GM21447 (cell line): ENCODE data around the gene TAOK1.

Experiments
- ATAC-seq: cut with Tn5 transposase; IDR thresholded peaks from one replicate; pipeline ENCODE4 v1.9.1; 2021; ENCODE audit not compliant: unreplicated experiment

The TAOK1 gene

DNA sequence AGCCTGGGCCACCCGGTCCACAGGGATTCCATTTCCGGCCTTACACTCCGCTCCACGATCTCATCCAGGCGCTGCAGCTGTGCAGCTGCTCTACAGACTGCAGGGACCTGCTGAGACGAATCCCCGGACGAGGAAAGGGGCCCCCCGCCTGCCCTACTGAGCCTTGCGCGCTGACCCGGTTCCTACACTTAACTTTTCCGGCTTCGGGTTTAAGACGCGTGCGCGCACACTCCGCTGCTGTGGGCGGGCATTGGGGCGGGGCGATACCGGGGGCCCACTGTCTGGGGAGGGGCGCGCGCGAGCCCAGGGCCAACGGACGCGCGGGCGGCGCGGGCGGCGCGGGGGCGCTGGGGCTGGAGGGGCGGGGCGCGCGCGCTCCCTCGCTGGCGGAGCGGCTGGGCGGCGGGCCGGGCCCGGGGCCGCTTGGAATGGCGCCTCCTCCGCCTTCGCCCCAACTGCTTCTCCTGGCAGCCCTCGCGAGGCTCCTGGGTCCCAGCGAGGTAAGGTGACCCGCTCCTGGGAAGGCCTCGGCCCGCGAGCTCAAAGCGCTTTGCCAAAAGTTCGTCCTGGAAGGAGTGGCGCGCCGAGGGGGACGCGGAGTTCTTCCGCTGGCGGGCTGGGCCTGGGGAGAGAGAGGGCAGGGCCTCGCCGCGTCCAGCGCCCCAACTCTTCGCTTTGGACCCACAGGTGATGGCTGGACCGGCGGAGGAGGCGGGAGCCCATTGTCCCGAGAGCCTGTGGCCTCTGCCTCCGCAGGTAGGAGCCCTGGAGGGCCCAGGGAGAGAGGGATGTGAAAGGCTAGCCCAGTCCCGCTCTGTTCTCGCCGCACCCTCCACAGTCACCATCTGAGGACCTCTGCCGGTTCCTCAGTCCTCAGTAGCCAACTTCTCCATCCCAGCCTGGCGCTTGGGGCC, 178.4 kb downstream of the TAOK1 start, which contains the start of gene TP53I13:
TSS of gene TP53I13 (plus strand) at position 371 of the 914 bp plus-strand sequence. CDS start at position 429, 58 bp downstream.
- ATAC-seq: peak; percentile 47

DNA sequence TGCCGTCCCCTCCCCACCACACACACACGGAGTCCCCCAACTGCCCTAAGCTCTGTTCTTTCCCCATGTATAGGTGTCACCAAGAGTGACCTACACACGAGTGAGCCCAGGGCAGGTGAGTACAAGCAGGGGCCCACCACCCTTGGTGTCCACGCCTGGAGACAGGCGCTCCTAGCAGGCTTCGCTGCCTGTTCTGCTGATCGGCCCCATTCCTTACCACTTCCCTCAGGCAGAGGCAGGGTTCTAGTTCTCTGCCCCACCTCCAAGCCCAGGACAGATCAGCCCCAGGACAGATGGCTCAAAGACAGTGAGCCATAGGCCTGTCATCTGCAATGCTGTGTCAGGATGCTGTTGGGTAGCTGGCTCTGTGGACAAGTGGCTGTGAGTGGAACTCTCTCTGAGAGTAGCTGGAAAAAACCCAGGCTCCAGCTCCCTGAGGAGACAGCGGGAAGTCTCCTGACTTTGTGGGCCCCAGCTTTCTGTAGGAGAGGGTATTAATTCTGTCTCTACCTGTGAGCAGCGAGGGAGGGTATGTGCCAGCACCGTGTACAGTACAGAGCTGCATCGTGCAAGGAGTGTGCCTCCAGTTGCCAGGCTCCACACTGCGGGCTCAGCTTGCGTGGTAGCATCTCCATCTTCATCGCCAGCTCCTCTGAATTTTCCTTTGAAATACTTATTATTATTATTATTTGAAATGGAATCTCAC, 179.2 kb downstream of the TAOK1 start:
- no peak for ATAC-seq

DNA sequence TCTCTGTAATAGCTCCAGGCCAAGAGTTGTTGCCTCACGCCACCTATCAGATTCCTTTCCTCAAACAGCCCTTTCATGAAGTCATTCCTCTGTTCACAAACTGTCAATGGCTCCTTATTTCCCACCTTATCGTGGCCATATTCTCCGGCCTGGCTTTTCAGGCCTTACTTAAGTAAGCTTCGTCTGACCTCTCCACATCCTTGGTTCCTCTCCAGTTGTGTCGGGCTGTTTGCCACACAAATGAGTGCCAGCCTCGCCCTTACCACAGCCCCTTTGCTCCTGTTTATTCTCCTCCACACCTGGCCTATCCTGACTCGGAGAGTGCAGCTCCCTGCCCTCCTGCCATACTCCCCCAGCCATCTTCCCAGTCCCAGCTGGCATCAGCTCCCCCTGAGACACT, 180.4 kb downstream of the TAOK1 start:
- no peak for ATAC-seq

DNA sequence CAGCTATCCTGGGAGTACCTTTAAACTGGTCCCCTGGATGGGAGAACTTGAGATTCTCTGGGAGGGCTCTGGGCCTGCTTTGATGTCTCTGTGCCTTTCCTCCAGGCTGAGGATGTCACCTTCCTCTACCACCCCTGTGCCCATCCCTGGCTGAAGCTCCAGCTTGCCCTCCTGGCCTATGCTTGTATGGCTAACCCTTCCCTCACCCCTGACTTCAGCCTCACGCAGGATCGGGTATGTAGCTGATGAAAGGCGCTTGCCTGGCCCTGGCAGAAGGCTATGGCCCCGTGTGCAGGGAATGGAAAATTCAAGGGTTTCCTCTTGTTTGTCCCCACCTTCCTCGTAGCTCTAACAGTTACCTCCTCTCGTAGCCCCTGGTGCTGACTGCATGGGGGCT, 181.3 kb downstream of the TAOK1 start:
- no peak for ATAC-seq

DNA sequence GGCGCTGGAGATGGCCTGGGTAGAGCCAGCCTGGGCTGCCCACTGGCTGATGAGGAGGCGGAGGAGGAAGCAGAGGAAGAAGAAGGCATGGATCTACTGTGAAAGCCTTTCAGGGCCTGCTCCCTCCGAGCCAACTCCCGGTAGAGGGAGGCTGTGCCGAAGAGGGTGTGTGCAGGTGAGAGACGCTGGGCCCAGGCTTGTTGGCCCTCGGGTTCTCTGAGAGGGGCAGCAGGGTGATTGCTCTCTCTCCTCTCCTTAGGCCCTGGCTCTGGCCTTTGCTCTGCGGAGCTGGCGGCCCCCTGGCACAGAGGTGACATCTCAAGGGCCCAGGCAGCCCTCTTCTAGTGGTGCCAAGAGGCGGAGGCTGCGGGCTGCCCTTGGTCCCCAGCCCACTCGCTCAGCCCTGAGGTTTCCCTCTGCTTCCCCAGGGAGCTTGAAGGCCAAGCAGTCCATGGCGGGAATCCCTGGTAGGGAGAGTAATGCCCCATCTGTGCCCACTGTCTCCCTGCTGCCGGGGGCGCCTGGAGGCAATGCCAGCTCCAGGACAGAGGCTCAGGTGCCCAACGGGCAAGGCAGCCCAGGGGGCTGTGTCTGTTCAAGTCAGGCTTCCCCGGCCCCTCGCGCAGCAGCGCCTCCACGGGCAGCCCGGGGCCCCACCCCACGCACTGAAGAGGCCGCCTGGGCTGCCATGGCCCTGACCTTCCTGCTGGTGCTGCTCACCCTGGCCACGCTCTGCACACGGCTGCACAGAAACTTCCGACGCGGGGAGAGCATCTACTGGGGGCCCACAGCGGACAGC, 181.9 kb downstream of the TAOK1 start:
- no peak for ATAC-seq

DNA sequence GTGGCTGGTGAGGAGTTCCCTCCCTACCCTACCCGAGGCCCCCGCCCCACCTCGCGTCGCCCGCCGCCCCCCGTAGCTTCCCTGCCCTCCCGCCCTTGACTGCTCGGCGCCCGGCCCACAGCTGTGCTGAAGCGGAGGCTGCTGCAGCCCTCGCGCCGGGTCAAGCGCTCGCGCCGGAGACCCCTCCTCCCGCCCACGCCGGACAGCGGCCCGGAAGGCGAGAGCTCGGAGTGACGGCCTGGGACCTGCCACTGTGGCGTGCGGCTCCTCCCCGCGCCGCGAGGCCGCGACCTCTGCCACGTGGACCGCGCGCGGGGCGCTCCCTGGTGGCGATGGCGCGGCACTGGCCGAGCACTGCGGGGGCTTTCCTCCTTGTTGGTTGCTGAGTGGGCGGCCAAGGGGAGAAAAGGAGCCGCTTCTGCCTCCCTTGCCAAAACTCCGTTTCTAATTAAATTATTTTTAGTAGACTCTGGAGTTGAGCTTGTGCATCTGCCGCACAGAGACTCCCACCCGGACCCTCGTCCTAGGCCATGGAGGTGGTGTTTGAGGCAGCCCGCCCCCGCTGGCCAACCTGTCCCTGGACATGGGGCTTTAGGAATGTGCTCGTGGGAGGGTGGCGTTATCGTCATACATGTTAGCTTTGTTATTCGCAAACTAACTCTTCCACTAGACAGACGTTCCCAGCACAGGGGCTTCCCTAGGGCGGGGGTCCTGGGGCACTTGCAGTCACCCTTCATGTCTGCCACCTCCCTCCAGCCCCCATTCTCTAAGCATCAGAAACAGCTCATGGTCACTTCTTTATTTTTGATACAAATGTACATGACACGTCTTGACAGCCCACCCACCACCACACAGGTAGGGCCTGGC, 182.8 kb downstream of the TAOK1 start:
- ATAC-seq: no peak

DNA sequence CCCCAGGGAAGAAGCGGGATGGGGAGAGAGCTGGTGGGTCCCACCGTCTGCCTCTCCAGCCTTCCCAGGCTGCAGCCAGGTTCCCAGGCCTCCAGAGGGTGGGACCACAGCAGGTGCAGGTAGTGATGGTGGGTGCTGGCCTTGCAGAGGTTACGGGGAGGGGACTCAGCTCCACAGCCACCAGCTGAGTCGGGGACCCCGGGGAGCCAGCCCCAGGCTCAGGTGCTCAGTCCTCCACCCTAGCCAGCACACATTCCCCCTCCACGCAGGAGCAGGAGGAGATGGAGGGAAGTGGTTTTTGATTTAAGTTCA, 183.4 kb downstream of the TAOK1 start:
- no peak for ATAC-seq

DNA sequence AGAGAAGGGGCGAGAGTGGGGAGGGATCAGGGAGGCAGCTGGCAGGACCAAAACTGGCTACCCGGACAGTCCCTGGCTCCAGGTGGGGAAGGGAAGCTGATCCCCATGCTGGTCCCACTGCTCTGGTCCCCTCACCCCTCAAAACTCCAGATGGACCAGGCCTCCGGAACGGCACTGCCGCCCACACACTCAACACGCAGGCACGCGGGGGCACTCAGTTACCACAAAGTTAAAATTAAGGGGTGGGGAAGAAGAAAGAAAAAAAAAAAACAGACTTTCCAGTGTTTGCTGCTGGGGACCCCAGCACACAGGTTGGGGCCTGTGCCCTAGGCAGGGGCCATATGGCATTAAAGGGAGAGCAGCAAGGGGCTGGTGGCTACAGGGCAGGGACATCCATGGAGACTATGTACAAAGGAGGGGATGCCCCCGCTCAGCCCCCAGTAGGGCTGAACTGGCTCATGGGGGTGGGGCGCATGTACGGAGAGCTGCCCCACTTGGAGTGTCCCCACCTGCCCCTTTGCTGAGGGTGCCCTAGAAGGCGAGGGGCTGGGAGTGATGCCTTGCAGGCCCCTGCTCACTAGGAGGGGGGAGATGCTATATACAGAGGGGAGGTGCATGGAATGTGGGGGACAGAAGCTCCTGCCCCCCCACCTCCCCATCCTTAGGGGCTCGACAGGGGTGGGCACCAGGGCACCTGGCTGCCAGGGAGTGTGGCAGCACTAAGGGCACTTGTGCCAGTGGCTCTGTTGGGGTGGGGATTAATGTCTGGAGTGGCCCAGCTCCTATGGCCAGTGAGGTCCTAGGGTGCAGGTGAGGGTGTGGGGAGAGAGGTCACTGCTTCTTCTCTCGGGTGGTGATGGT, 183.9 kb downstream of the TAOK1 start:
- no peak for ATAC-seq

DNA sequence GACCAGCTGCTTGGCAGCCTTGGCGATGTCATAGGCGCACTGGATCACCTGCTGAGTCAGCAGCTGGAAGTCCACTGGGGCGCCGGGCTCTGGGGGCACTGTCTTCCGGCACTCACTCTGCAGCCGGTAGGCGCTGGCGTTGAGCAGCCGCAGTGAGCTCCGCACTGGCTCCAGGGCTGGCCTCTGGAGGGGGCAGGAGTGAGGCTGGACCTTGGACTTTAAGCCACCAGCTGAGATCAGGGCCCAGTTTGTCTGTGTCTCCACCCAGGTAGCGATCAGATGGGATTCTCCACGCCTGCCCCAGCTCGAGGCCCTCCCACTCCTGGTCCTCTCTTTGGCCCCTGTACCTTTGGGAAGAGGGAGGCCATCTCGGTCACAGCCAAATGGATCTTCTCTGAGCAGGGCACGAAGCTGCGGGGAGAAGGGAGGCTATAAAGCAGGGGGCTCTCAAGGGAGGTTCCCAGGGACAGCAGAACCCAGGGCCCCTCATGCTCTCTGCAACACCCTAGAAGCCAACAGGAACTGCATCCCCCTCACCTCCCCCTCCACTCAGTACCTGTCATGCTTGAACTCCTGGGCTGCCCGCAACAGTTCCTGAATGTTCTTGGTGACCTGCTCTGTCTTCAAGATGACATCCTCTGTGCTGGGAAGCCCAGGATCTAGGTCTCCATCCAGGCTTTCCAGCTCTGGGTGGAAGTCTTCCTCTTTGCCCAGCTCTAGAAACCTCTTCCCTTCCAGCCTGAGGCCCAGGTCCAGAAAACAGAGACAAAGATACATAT, 184.8 kb downstream of the TAOK1 start:
- no peak for ATAC-seq

DNA sequence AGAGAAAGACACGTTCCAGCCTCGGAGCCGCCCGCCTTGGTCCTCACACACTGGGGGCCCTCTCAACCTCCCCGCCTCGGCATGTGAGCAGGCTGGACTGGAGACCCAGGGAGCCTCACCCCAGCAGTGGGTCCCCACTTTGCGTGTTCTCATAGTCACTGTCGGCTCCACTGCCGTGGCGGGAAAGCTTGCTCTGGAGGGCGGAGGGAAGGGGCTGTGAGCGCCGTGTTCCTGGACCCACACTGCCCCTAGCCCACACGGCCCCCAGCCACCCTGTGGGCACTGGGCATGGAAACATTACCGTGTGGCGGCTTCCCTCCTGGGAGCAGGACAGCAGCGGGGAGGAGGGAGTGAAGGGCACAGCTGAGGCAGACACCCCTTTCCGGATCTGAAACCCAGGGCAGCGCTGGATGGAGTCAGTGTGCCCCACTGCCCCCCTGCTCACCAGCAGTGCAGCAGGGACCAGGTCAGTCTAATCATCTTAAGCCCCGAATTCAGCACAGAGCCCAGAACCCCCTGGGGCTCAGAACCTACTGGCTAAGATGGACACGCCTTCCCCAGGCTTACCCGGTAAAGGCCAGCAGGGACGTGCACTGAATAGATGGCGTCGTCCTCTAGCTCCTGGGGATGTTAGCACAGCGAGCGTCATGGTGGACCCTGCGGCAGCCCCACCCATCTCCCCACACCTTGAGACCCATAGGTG, 185.5 kb downstream of the TAOK1 start:
- ATAC-seq: no peak

DNA sequence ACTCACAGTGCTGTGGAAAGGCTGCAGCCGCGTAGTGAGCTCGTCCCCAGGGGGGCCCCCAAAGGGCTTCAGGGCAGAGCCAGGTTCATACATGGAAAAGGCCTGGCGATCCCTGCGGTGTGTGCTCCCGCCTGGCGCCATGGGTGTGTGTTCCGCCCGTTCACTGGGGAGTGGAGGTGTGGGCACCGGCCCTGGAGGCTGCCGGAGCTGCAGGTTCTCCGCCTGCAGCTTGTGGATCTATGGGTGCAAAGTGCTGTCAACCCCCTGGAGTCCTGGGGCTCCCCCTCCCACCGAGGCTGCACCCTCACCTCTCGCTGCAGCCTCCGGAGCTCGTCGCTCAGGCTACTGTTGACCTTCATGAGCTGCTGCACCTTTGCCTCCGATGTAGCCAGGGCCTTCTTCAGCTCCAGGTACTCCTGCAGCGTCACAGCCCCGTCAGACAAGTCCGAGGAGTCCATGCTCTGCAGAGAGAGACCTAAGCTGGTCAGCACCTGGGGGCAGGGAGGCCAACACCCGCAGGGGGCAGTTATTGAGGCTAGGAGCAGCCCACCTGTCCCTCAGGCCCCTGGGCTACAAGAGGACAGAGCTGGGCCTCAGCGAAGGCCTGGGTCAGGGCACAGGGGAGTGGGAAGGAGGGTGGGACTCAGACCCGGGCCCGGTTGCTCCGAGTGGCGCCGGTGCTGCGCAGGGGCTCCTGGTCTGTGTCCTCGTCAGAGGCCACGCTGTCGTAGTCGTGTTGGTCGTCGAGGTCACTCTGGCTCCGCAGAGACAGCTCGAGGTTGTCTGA, 186.2 kb downstream of the TAOK1 start:
- no peak for ATAC-seq

DNA sequence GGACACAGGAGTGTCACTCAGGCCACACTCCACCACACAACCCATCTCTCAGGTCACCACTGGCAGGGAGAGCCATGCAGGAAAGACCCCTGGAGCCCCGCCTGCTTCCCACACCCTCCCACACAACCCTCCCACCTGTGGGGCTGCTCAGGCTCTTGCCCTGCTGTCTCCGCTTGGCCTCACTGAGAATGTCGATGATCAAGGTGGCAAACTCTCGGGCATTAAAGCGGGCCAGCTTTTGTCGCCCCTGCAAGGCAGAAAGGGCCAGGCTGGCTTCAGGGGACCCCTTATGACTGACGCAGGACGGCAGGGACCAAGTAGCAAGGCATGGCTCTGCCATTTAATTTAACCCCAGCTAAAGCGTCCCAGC, 186.8 kb downstream of the TAOK1 start:
- no peak for ATAC-seq

DNA sequence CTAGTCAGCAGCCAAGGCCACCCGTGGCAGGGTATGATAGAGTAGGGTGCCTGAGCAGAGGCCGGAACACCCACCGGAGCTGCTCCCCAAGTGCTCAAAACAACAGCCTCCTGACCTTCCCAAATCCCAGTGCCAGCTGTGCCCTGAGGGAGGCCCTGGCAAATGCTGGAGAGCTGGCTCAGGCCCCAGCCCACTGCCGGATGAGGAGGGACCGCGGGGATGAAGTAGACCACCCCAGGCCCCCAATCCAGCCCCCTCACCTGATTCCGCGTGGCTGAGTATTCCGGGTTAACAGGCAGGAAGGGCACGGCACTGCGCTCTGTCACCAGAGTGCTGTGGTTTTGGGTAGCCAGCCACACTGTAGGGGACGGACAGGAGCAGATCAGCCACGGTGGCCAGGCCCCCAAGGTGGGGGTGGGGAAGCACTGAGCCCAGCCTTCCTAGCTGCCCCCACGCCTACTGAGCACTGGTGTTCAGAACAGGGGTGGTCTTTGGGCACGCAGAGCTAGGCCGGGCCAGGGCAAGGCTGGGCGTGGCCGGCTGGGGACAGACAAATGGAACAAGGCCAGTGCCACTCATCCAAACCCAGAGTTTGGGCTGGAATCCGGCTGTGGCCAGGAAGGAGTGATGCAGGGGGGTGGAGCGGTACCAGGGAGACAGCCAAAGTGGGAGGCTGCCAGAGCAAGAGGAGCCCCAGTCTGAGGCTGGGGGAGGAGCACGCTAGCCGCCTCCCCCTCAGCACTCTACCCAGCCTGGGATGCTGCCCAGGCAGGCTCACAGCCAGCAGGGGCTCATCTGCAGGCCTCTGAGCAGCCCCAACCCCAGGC, 187.4 kb downstream of the TAOK1 start:
- no peak for ATAC-seq

DNA sequence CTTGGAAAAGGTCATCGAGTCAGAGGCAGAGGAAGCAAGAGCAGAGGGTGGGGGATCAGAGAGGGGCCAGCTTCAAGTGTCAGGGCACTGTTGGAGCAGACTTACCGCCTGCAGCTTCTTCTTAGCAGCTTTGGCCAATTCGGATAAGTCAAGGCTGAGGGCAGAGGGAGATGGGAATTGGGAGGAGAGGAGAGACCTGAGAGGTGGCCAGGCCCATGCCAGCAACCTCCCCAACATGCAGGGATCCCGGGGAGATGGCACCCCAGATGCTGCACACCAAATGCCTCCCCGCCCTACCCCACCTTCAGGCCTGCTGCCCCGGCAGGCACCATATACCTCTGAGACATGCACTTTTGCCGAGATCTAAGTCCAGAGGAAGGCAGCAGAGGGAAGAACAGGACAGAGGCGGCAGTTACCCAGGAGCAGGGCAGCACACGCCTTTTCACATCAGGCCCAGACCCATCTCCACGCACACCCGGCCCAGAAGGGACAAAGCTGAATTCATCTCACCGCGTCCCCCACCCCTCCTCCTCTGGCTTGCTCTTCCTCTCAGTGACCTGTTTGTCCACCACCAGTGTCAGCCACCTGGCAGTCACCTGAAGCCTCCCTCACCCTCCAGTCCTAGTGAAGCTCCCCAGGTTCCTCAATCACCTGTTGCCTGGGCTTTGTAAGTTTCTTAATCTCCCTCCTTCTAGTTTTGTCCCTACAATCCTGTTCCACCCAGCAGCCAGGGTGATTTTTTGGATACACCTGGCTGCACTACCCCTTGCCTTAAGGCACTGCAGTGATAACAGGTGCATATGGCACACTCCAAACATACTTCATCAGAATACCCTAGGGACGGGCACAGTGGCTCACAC, 188.7 kb downstream of the TAOK1 start:
- ATAC-seq: no peak

DNA sequence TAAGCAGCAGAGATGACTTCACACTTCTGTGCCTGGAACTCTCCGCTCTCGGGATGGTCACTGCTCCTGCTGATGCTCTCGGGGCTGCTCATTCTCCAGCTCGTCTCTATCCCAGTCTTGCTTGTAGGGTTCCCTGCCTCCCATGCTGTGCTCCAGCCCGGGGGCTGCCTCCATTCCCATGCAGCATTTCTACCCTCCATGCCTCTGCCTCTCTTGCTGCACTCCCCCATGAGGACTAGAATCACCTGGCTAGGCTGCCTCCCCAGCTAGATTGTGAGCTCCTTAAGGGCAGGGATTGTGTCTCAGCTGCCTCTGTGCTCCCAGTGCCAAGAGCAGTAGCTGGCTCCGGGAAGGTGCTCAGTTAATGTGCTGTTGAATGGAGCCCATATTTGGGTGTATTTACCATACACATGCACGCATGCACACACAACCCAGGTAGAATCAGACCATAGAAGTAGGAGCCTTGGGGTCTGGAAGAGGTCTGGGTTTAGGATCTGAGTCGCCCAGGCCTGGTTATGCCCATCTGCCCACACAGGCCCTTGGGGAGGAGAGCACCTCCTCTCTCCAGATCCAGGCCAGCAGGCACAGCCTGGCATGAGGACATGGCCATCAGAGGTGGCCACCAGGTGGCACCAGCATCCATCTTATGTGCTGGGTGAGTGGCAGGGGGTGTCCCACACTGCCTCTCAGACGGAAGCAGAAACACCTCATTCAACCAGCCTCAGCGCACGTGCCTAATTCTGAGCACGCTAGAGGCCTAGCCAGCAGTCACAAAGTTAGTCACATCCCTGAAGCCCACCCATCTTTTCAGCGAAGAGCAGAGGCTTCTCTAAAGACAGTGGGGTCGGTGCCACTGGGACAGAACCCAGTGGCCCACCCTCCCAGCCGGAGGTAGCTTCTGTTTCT, 190.0 kb downstream of the TAOK1 start:
- ATAC-seq: no peak
